HL-60 (cell line): ENCODE data around the gene ETV6.

Experiments
- DNase-seq, 2 experiments: peaks; one replicate each; pipeline ENCODE4 v3.0.0-alpha.2; 2010 to 2020; ENCODE audit warnings: low read depth in 1 of 2, low spot score in 1 of 2
- H3K27ac ChIP-seq: fragments of 250-450 bp; sonication (Bioruptor Pico); replicated peaks from 2 replicates; pipeline ENCODE4 v1.5.1; 2020; ENCODE audit warnings: mild to moderate bottlenecking, moderate library complexity
- H3K27me3 ChIP-seq: fragments of 250-450 bp; sonication (Bioruptor Pico); 2 replicates; pipeline ENCODE4 v1.5.1; 2021; ENCODE audit warnings: mild to moderate bottlenecking, moderate library complexity; ENCODE audit not compliant: insufficient read depth, poor library complexity, severe bottlenecking
- H3K4me3 ChIP-seq: replicated peaks from 2 replicates; pipeline ENCODE4 v1.5.1; 2011; ENCODE audit warnings: mild to moderate bottlenecking, control low read depth, low read length; ENCODE audit not compliant: insufficient read depth
- CTCF ChIP-seq: IDR thresholded peaks from one replicate; pipeline ENCODE4 v1.5.1; 2011; ENCODE audit warnings: low read length, control low read depth, inconsistent platforms; ENCODE audit not compliant: insufficient read depth
- GABPA ChIP-seq: IDR thresholded peaks from 2 replicates; pipeline ENCODE4 v1.6.1; 2012; ENCODE audit warnings: low read depth
- POLR2AphosphoS5 ChIP-seq: IDR thresholded peaks from 2 replicates; pipeline ENCODE4 v1.6.1; 2012; ENCODE audit warnings: low read depth
- REST ChIP-seq: IDR thresholded peaks from 2 replicates; pipeline ENCODE4 v1.6.1; 2012; ENCODE audit warnings: low read depth; ENCODE audit not compliant: insufficient replicate concordance
- SPI1 ChIP-seq: IDR thresholded peaks from 2 replicates; pipeline ENCODE4 v1.6.1; 2012; ENCODE audit warnings: low read depth, mild to moderate bottlenecking, borderline replicate concordance

The ETV6 gene

GRCh38 chr12:11902525-11902875 is 253.0 kb downstream of the ETV6 start:
- Histone ChIP-seq H3K27ac (no peak overlapping the region), H3K27me3 (no peaks in the 10 kb centered on the region), H3K4me3 (no peak overlapping the region)
- DNase-seq = no peak
- no peak for TF ChIP-seq SPI1
- TF ChIP-seq POLR2AphosphoS5 = no peak
- TF ChIP-seq CTCF = no peak
- TF ChIP-seq GABPA = no peak
- no peak for TF ChIP-seq REST

GRCh38 chr12:11904124-11904523 is 254.7 kb downstream of the ETV6 start:
- Histone ChIP-seq H3K27me3 (no peaks in the 10 kb centered on the region), H3K4me3 (no peak overlapping the region), H3K27ac (no peak overlapping the region)
- DNase-seq = no peak
- no peak for TF ChIP-seq GABPA
- TF ChIP-seq POLR2AphosphoS5 = no peak

GRCh38 chr12:11905534-11905933 is 256.1 kb downstream of the ETV6 start:
- TF ChIP-seq POLR2AphosphoS5 (no peak), GABPA (no peak), REST (no peak), CTCF (no peak), SPI1 (no peak)
- H3K27ac ChIP-seq = no peak overlapping the region
- no peak overlapping the region for H3K4me3 ChIP-seq
- no peaks in the 10 kb centered on the region for H3K27me3 ChIP-seq
- no peak for DNase-seq

- Histone ChIP-seq H3K4me3 (no peak overlapping the region), H3K27ac (no peak overlapping the region), H3K27me3 (no peaks in the 10 kb centered on the region)
- DNase-seq = no peak
- TF ChIP-seq REST = no peak
- no peak for TF ChIP-seq SPI1
- TF ChIP-seq POLR2AphosphoS5 = no peak
- TF ChIP-seq CTCF = no peak
- TF ChIP-seq GABPA = no peak
These were observed 256.9 kb downstream of the ETV6 start for GRCh38 chr12:11906286-11906935.
